Activated T-cell treated with anti-CD3 and anti-CD28 coated beads for 24 hours (primary cell): ENCODE results near the gene ACAA2.

Experiments used
- DNase-seq: peaks from one replicate; pipeline ENCODE4 v3.0.0-alpha.2; 2020; ENCODE audit warnings: low read depth

The ACAA2 gene

GRCh38 chr18:49743117-49743567, 70.2 kb downstream of the ACAA2 start:
- DNase-seq = no peak

- no peak for DNase-seq
Observed at GRCh38 chr18:49742316-49743116, 70.8 kb downstream of the ACAA2 start.

GRCh38 chr18:49739275-49739674, 74.1 kb downstream of the ACAA2 start:
- DNase-seq = no peak

- no peak for DNase-seq
Observed at GRCh38 chr18:49738721-49739120, 74.6 kb downstream of the ACAA2 start.

DNA sequence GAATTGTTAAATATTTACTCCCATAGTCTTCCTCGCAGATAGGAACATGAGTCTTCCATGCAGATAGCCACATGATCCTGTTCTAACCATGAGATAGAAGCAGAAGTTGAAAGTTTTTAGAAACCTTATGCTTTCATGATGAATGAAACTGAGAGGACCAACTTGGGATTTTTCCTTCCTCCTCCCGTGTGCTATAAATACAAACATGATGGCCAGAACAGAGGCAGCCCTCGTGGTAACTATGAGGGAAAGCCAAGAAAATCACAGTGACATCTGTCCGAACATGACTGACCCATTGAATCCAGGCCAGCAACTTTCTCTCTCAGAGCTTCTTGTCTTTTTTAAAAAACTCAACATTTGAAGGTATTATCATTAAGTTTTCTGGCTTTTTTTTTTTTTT, 78.5 kb downstream of the ACAA2 start:
- no peak for DNase-seq

DNA sequence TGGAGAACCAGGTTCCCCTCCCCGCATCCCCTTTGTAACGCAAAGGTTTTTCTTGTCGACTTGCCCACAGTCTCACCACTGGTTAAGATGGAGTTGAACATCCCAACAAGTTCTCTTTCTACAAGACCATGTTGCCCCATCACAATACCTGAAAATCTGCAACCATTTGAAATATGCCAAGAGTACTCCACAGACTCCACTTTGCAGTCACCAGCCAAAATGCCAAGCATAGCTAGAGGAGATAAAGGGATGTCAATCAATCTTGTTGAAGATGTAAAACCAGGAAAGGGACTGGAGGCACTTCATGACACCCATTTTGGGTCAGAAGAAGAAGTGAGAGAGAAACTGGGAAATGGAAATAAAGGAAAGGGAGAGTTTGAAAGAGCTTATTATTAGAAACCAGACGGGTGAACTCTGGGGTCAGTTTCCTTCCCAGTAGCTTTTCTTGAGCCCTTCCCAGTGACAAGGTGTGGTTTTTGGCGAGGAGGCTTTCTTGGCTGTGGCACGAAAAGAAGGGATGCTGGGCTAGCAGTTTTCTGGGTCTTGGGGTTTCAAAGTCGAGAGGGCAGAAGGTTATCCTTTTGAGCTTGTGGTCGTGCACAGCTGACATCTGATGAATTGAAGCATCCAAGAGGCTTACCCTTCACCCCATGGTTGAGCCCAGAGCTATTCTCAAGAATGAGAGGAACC, 79.3 kb downstream of the ACAA2 start:
- no peak for DNase-seq

GRCh38 chr18:49733321-49733720, 80.0 kb downstream of the ACAA2 start:
- DNase-seq = no peak
